H1 (cell line): Measurements from ENCODE around the gene PRKCH. TPM values are rescaled to one million over a fixed set of nuclear protein-coding genes. Genes with fewer than 3 reads are reported as not detected.

Experiments used
- CHD2 ChIP-seq: IDR thresholded peaks from 2 replicates; pipeline ENCODE4 v1.6.1; 2012; ENCODE audit warnings: low read length, improper control_type of control experiment
- EZH2 ChIP-seq: fragments of 200-600 bp; sonication (generic); IDR thresholded peaks from 2 replicates; pipeline ENCODE4 v1.7.1; 2012; ENCODE audit warnings: low read depth, mild to moderate bottlenecking, moderate library complexity, low read length, inconsistent platforms; ENCODE audit not compliant: severe bottlenecking
- SIRT6 ChIP-seq: IDR thresholded peaks from one replicate; pipeline ENCODE4 v1.7.1; 2012; ENCODE audit warnings: low read length, inconsistent platforms
- SP1 ChIP-seq: IDR thresholded peaks from 2 replicates; pipeline ENCODE4 v1.6.1; 2011; ENCODE audit warnings: low read depth, low read length
- polyA plus RNA-seq, 7 experiments: library from polyadenylated mRNA; depleted of rRNA in 3 of 7; stranded (reverse) in 5 of 7; unstranded in 2 of 7; fragments of >200 nt in 5 of 7; fragments of 200-250 nt in 2 of 7; gene quantifications; 1 replicate in 5 of 7; 2 replicates in 1 of 7; 4 replicates in 1 of 7; pipeline versions ENCODE4 v1.2.1 to v1.2.3, GENCODE V29; 2011 to 2013; ENCODE audit warnings: missing spikeins in 2 of 7, mixed read lengths in 2 of 7
- total RNA-seq: library from RNA; stranded (reverse); fragmentation: NEBNext Ultra II Directional; extraction: Animal tissue kit (Norgen Biotek cat#: 25700); gene quantifications from 2 replicates; pipeline ENCODE4 v1.2.1, GENCODE V29; 2021
- TF ChIP-seq, protein P1 (sequence below): IDR thresholded peaks from 2 replicates; pipeline ENCODE4 v1.6.1; 2012; ENCODE audit warnings: low read length, inconsistent platforms

Gene PRKCH
- total and polyA plus RNA-seq, 2 of the 8 experiments (the other 6 are each of a cell fraction or from before 2014, with no cell fraction given), result 6.4 to 7.0 TPM

DNA sequence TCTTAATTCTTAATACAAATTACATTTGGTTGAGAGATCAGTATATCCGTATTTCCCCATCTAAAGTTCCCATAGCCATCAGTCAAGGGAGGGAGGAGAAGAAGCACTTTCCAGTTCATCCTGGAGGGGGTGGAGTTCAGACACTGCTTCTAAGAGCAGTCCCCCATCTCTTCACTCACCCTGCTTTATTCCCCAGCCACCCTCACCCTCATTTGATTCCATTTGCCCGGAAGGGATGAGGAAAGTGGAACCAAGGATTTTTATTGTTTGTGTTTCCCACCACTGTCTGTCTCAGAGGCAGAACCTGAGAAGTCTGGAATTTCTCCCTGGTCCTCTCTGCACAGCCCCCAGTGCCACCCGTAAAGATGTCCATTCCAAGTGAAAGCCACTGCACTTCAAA is 239.7 kb downstream of the PRKCH start (continued):
- no peak for TF ChIP-seq SIRT6
- no peak for TF ChIP-seq EZH2
- no peak for TF ChIP-seq SP1
- TF ChIP-seq, protein P1, sequence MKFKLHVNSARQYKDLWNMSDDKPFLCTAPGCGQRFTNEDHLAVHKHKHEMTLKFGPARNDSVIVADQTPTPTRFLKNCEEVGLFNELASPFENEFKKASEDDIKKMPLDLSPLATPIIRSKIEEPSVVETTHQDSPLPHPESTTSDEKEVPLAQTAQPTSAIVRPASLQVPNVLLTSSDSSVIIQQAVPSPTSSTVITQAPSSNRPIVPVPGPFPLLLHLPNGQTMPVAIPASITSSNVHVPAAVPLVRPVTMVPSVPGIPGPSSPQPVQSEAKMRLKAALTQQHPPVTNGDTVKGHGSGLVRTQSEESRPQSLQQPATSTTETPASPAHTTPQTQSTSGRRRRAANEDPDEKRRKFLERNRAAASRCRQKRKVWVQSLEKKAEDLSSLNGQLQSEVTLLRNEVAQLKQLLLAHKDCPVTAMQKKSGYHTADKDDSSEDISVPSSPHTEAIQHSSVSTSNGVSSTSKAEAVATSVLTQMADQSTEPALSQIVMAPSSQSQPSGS, result no peak
- no peak for TF ChIP-seq CHD2
